Astrocyte (in vitro differentiated cells and primary cell): Measurements from ENCODE around the gene NUBPL. TPM values are rescaled to one million over a fixed set of nuclear protein-coding genes. Genes with fewer than 3 reads are reported as not detected.
A peak's percentile ranks its signal among the peaks of the same experiment; 100 is the strongest.

Experiments used
- DNase-seq: peaks from one replicate; pipeline ENCODE4 v3.0.0-alpha.2; 2010; ENCODE audit warnings: low read depth
- FAIRE-seq: peaks from 2 replicates; lab custom pipeline; 2011; peaks lifted over from hg19 to GRCh38; lab: Jason Lieb, UNC
- H2AFZ ChIP-seq: 2 replicates; pipeline ENCODE4 v1.6.0; 2012; ENCODE audit warnings: low read depth, low read length, inconsistent platforms
- H3K27ac ChIP-seq: 2 replicates; pipeline ENCODE4 v1.5.1; 2011; ENCODE audit warnings: low read depth, low read length, inconsistent platforms
- H3K27me3 ChIP-seq: 2 replicates; pipeline ENCODE4 v1.6.0; 2011; ENCODE audit warnings: low read length, inconsistent platforms; ENCODE audit not compliant: insufficient read depth
- H3K36me3 ChIP-seq: 2 replicates; pipeline ENCODE4 v1.5.1; 2011; ENCODE audit warnings: low read length, inconsistent platforms; ENCODE audit not compliant: insufficient read depth
- H3K4me1 ChIP-seq: 2 replicates; pipeline ENCODE4 v1.5.1; 2011; ENCODE audit warnings: low read length, inconsistent platforms; ENCODE audit not compliant: insufficient read depth
- H3K4me2 ChIP-seq: 2 replicates; pipeline ENCODE4 v1.6.0; 2012; ENCODE audit warnings: low read length, inconsistent platforms
- H3K4me3 ChIP-seq: 2 replicates; pipeline ENCODE4 v1.5.1; 2011; ENCODE audit warnings: low read depth, mild to moderate bottlenecking, low read length, inconsistent platforms; ENCODE audit not compliant: insufficient read depth
- H3K79me2 ChIP-seq: 2 replicates; pipeline ENCODE4 v1.6.0; 2012; ENCODE audit warnings: mild to moderate bottlenecking, low read length, inconsistent platforms; ENCODE audit not compliant: insufficient read depth
- H3K9ac ChIP-seq: 2 replicates; pipeline ENCODE4 v1.6.0; 2012; ENCODE audit warnings: mild to moderate bottlenecking, low read length, inconsistent platforms
- H3K9me3 ChIP-seq: 2 replicates; pipeline ENCODE4 v1.5.1; 2012; ENCODE audit warnings: low read depth, mild to moderate bottlenecking, low read length, inconsistent platforms; ENCODE audit not compliant: insufficient read depth
- H4K20me1 ChIP-seq: 2 replicates; pipeline ENCODE4 v1.6.0; 2012; ENCODE audit warnings: low read length, inconsistent platforms; ENCODE audit not compliant: insufficient read depth
- H3K27ac Mint-ChIP-seq: one replicate; pipeline ENCODE4 v1.8.0; 2021; ENCODE audit warnings: mild to moderate bottlenecking, mixed read lengths; ENCODE audit not compliant: unreplicated experiment
- H3K27me3 Mint-ChIP-seq: one replicate; pipeline ENCODE4 v1.8.0; 2021; ENCODE audit warnings: low read depth, mixed read lengths; ENCODE audit not compliant: unreplicated experiment
- H3K36me3 Mint-ChIP-seq: one replicate; pipeline ENCODE4 v1.8.0; 2021; ENCODE audit warnings: low read depth, mixed read lengths; ENCODE audit not compliant: unreplicated experiment
- H3K4me1 Mint-ChIP-seq: one replicate; pipeline ENCODE4 v1.8.0; 2021; ENCODE audit warnings: low read depth, mixed read lengths; ENCODE audit not compliant: unreplicated experiment
- H3K4me3 Mint-ChIP-seq: one replicate; pipeline ENCODE4 v1.8.0; 2021; ENCODE audit warnings: mild to moderate bottlenecking, moderate library complexity, mixed read lengths; ENCODE audit not compliant: unreplicated experiment
- H3K9me3 Mint-ChIP-seq: one replicate; pipeline ENCODE4 v1.8.0; 2021; ENCODE audit warnings: mild to moderate bottlenecking, mixed read lengths; ENCODE audit not compliant: unreplicated experiment
- EZH2 ChIP-seq: IDR thresholded peaks from 2 replicates; pipeline ENCODE4 v1.6.1; 2012; ENCODE audit warnings: mild to moderate bottlenecking, low read length, inconsistent platforms; ENCODE audit not compliant: insufficient read depth
- total RNA-seq: library from RNA; stranded (reverse); gene quantifications from 2 replicates; pipeline ENCODE4 v1.2.1, GENCODE V29; 2021
- TF ChIP-seq, protein P1 (sequence below): IDR thresholded peaks from 2 replicates; pipeline ENCODE4 v1.5.1; 2011; ENCODE audit warnings: low read depth, mild to moderate bottlenecking, inconsistent platforms, low read length, moderate library complexity; ENCODE audit not compliant: insufficient read depth

Gene NUBPL
- total RNA-seq, 1 donor from 2014 or later, result 9.0 TPM

DNA sequence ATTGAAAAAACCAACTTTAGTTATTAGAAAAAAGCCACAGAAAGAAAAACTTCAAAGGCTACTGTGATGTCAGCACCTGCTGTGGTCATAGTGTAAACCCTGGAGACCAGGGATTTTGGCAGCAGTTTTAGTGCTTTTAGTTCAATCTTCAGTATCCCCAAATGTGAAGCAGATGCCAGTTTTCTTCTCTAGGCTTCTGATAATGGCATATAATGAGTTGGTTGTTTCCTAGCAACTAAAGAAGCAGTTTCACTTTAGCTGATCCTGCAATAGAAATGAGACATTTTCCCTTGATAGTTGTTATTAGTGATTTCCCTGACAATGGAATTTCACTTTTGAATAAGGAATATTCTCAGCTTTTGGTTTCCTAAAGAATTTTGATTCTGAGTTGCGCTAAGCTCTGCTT lies 131.2 kb downstream of the NUBPL start:
- H3K4me1 ChIP-seq, result no peaks in the 10 kb centered on the region
- DNase-seq (peak; percentile 38), FAIRE-seq (no peak)
- H3K9me3 ChIP-seq, result no peaks in the 10 kb centered on the region
- Mint-ChIP-seq H3K9me3 (no peaks in the 10 kb centered on the region), H3K4me1 (no peaks in the 10 kb centered on the region), H3K36me3 (no peaks in the 10 kb centered on the region), H3K27ac (no peak overlapping the region), H3K27me3 (no peaks in the 10 kb centered on the region), H3K4me3 (no peak overlapping the region)
- no peaks in the 10 kb centered on the region for H4K20me1 ChIP-seq
- H3K79me2 ChIP-seq, result no peaks in the 10 kb centered on the region
- TF ChIP-seq, protein P1, sequence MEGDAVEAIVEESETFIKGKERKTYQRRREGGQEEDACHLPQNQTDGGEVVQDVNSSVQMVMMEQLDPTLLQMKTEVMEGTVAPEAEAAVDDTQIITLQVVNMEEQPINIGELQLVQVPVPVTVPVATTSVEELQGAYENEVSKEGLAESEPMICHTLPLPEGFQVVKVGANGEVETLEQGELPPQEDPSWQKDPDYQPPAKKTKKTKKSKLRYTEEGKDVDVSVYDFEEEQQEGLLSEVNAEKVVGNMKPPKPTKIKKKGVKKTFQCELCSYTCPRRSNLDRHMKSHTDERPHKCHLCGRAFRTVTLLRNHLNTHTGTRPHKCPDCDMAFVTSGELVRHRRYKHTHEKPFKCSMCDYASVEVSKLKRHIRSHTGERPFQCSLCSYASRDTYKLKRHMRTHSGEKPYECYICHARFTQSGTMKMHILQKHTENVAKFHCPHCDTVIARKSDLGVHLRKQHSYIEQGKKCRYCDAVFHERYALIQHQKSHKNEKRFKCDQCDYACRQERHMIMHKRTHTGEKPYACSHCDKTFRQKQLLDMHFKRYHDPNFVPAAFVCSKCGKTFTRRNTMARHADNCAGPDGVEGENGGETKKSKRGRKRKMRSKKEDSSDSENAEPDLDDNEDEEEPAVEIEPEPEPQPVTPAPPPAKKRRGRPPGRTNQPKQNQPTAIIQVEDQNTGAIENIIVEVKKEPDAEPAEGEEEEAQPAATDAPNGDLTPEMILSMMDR, result no peak
- no peak for TF ChIP-seq EZH2
- no peak overlapping the region for H3K9ac ChIP-seq
- peak overlapping the region; percentile 12 for H3K4me2 ChIP-seq
- H3K27ac ChIP-seq, result no peak overlapping the region
- H2AFZ ChIP-seq, result no peak overlapping the region
- H3K36me3 ChIP-seq, result no peaks in the 10 kb centered on the region
- no peaks in the 10 kb centered on the region for H3K27me3 ChIP-seq
- H3K4me3 ChIP-seq, result no peak overlapping the region

DNA sequence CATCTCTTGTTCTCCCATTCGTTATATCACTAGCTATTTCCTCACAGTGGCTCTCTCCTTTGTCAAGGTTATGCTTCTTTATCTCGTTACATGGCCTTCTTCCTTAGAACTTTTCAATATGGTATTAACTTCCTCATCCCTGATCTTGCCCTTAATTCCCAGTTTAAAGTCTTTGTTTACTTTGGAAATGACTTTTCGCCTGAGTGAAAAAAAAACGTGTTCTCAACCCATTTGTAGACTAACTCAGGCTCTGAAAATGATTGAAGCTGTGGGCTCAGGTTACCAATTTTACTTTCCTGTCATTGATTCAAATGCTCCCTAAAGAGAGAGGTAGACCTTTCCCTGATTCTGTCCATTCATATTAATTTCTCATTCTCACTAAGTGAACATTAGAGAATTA lies 135.2 kb downstream of the NUBPL start:
- Histone ChIP-seq H2AFZ (no peak overlapping the region), H3K9me3 (no peaks in the 10 kb centered on the region), H3K36me3 (no peaks in the 10 kb centered on the region), H3K4me2 (no peak overlapping the region), H4K20me1 (no peaks in the 10 kb centered on the region), H3K79me2 (no peaks in the 10 kb centered on the region), H3K27me3 (no peaks in the 10 kb centered on the region), H3K4me1 (no peaks in the 10 kb centered on the region), H3K27ac (no peak overlapping the region), H3K9ac (no peak overlapping the region), H3K4me3 (no peak overlapping the region)
- TF ChIP-seq EZH2, result no peak
- TF ChIP-seq, protein P1, result no peak
- Mint-ChIP-seq H3K9me3 (peaks cover 4% of the 10 kb centered on the region), H3K27ac (no peak overlapping the region), H3K36me3 (peaks cover 5% of the 10 kb centered on the region), H3K4me1 (no peaks in the 10 kb centered on the region), H3K27me3 (no peaks in the 10 kb centered on the region), H3K4me3 (no peak overlapping the region)
- DNase-seq (no peak), FAIRE-seq (no peak)

GRCh38 chr14:31699809-31700208 lies 138.6 kb downstream of the NUBPL start:
- no peaks in the 10 kb centered on the region for H3K27me3 ChIP-seq
- H3K27ac Mint-ChIP-seq, result no peak overlapping the region
- H3K79me2 ChIP-seq, result no peaks in the 10 kb centered on the region
- H3K4me3 Mint-ChIP-seq, result no peak overlapping the region
- no peaks in the 10 kb centered on the region for H3K9me3 ChIP-seq
- FAIRE-seq (no peak), DNase-seq (no peak)
- no peak overlapping the region for H3K27ac ChIP-seq
- H3K4me1 ChIP-seq, result no peaks in the 10 kb centered on the region
- no peaks in the 10 kb centered on the region for H4K20me1 ChIP-seq
- TF ChIP-seq EZH2, result no peak
- TF ChIP-seq, protein P1, result no peak
- H3K9me3 Mint-ChIP-seq, result peaks cover 14% of the 10 kb centered on the region
- H3K9ac ChIP-seq, result no peak overlapping the region
- H3K36me3 Mint-ChIP-seq, result peaks cover 30% of the 10 kb centered on the region
- H3K27me3 Mint-ChIP-seq, result no peaks in the 10 kb centered on the region
- no peak overlapping the region for H3K4me3 ChIP-seq
- no peaks in the 10 kb centered on the region for H3K36me3 ChIP-seq
- H3K4me1 Mint-ChIP-seq, result no peaks in the 10 kb centered on the region
- H2AFZ ChIP-seq, result no peak overlapping the region
- no peak overlapping the region for H3K4me2 ChIP-seq
